Ascending aorta (tissue), 2 donors: ENCODE measurements around the gene UGT1A10. TPM values are rescaled to one million over a fixed set of nuclear protein-coding genes. Genes with fewer than 3 reads are reported as not detected.
"Not testable (repeated sequence)": the region's sequence is repeated elsewhere in the genome, so short reads cannot be mapped to it uniquely, and the experiment has no call there.

Experiments used
- DNase-seq, 2 donors: peaks; one replicate each; pipeline ENCODE4 v3.0.0-alpha.2; 2019; ENCODE audit warnings: low spot score in 2 of 2
- H3K27ac ChIP-seq, 2 donors: fragments of 200-600 bp; sonication (generic); one replicate each; pipeline ENCODE4 v1.5.1; 2016 to 2017; ENCODE audit warnings: mild to moderate bottlenecking in 1 of 2
- H3K27me3 ChIP-seq: fragments of 200-600 bp; sonication (generic); one replicate; pipeline ENCODE4 v1.5.1; 2017
- H3K36me3 ChIP-seq, 2 donors: fragments of 200-600 bp; sonication (generic); one replicate each; pipeline ENCODE4 v1.5.1; 2016
- H3K4me1 ChIP-seq, 2 donors: fragments of 200-600 bp; sonication (generic); one replicate each; pipeline ENCODE4 v1.5.1; 2016 to 2017; ENCODE audit warnings: mild to moderate bottlenecking in 1 of 2
- H3K4me3 ChIP-seq, 2 donors: fragments of 200-600 bp; sonication (generic); one replicate each; pipeline ENCODE4 v1.5.1; 2016 to 2017; ENCODE audit warnings: mild to moderate bottlenecking in 1 of 2
- H3K9me3 ChIP-seq, 2 donors: fragments of 200-600 bp; sonication (generic); one replicate each; pipeline ENCODE4 v1.5.1; 2016
- intact Hi-C: fragments of 100-400 bp; cut with DNase I; formaldehyde crosslinking; loops from one replicate; pipeline ENCODE4 v1.15.1; 2023
- total RNA-seq: library from RNA; depleted of rRNA; stranded (reverse); fragments of >200 nt; gene quantifications from one replicate; pipeline ENCODE4 v1.1.0, GENCODE V29; 2016
- TF ChIP-seq, protein P1 (sequence below), 3 experiments: fragments of 200-600 bp in 2 of 3; fragments of 450-650 bp in 1 of 3; sonication (generic) in 2 of 3; IDR thresholded peaks; one replicate each; pipeline ENCODE4 v1.5.1; 2016 to 2019; ENCODE audit warnings: antibody characterized with exemption in 3 of 3, mild to moderate bottlenecking in 1 of 3, moderate library complexity in 1 of 3

Gene UGT1A10
- not detected for total RNA-seq

DNA sequence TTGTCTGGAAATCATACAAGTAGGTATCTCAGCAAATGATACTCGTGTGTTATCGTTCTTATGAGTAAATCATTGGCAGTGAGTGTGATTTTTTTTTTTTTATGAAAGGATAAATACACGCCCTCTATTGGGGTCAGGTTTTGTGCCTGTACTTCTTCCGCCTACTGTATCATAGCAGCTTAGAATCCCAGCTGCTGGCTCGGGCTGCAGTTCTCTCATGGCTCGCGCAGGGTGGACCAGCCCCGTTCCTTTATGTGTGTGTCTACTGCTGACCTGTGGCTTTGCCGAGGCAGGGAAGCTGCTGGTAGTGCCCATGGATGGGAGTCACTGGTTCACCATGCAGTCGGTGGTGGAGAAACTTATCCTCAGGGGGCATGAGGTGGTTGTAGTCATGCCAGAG lies at the start of gene UGT1A10:
Gene UGT1A10 (plus strand): TSS at position 143 of the 400 bp plus-strand sequence. CDS start 75 bp downstream, at position 218.
- intact Hi-C loops, H3K4me3 ChIP-seq, H3K36me3 ChIP-seq, H3K9me3 ChIP-seq, DNase-seq, H3K4me1 ChIP-seq, H3K27me3 ChIP-seq, H3K27ac ChIP-seq: not testable (repeated sequence)

DNA sequence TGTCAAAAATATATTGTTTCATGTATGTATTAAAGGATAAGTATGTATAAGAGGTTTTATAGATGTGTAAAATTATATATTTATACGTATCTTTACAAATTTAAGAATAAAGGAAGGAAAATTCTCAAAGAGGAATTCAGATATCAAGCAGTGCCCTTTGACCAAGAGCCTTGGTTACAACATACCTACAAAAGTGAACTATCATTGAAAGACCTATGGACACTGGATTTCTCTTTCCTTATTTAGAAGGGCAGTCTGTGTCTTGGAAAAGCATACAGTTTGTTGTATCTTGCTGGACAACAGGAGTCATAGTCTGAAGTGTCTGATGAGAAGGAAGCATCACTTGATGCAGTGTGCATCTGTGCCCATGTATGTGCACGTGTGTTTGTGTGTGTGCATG lies 47.8 kb upstream of the UGT1A10 start:
- Histone ChIP-seq H3K9me3 (no peaks in the 10 kb centered on the region), H3K27ac (no peak overlapping the region), H3K4me1 (no peaks in the 10 kb centered on the region), H3K27me3 (no peaks in the 10 kb centered on the region), H3K36me3 (no peaks in the 10 kb centered on the region), H3K4me3 (no peak overlapping the region)
- intact Hi-C loops, result no loop called here
- no peak for DNase-seq
- TF ChIP-seq, protein P1, sequence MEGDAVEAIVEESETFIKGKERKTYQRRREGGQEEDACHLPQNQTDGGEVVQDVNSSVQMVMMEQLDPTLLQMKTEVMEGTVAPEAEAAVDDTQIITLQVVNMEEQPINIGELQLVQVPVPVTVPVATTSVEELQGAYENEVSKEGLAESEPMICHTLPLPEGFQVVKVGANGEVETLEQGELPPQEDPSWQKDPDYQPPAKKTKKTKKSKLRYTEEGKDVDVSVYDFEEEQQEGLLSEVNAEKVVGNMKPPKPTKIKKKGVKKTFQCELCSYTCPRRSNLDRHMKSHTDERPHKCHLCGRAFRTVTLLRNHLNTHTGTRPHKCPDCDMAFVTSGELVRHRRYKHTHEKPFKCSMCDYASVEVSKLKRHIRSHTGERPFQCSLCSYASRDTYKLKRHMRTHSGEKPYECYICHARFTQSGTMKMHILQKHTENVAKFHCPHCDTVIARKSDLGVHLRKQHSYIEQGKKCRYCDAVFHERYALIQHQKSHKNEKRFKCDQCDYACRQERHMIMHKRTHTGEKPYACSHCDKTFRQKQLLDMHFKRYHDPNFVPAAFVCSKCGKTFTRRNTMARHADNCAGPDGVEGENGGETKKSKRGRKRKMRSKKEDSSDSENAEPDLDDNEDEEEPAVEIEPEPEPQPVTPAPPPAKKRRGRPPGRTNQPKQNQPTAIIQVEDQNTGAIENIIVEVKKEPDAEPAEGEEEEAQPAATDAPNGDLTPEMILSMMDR (IDR thresholded peaks at IDR 0.05), result no peak

DNA sequence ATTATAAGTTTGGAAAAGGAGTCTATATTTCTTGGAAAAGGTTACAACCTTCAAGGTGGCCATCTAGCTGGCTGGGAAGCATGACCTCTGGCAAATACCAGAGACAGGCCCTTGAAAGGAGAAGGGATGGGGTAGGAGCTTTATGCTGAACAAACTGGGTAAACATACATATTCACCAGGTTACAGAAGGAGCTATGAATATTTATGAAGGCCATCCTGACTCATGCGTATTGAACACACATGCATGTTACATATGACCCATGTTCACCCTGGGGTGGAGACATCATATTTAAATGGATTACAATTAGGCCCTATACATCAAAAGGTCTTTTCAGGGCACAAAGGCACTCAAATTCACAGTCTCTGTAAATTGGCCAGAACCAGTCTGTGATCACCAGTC lies 43.5 kb upstream of the UGT1A10 start:
- DNase-seq, intact Hi-C loops, H3K4me1 ChIP-seq, H3K27me3 ChIP-seq, H3K36me3 ChIP-seq, H3K9me3 ChIP-seq, H3K4me3 ChIP-seq, H3K27ac ChIP-seq: not testable (repeated sequence)

DNA sequence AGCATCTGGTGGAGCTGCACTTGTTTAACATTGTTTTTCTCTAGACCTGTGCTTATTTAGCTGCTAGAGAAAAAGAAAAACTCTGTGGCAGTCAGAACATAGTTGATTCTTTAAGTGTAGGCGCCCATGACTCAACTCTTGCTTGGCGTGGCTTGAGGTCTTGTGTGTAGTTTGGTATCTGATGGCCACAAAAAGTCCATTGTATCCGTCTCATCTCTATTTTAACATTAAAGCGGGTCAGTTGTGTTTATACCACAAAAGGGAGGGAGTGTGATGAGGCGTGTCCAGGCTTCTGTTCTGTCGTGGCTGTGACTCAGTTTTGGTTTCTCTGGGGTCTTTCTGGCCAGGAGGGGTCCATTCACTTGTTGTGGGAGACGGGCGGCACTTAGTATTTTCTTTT lies 43.0 kb upstream of the UGT1A10 start:
- no peaks in the 10 kb centered on the region for H3K27me3 ChIP-seq
- H3K4me3 ChIP-seq, result no peak overlapping the region
- H3K36me3 ChIP-seq, result no peaks in the 10 kb centered on the region
- H3K27ac ChIP-seq, result no peak overlapping the region
- DNase-seq, result no peak
- H3K9me3 ChIP-seq, result no peaks in the 10 kb centered on the region
- TF ChIP-seq, protein P1 (IDR thresholded peaks at IDR 0.05), result no peak
- intact Hi-C loops, result no loop called here
- H3K4me1 ChIP-seq, result no peaks in the 10 kb centered on the region

DNA sequence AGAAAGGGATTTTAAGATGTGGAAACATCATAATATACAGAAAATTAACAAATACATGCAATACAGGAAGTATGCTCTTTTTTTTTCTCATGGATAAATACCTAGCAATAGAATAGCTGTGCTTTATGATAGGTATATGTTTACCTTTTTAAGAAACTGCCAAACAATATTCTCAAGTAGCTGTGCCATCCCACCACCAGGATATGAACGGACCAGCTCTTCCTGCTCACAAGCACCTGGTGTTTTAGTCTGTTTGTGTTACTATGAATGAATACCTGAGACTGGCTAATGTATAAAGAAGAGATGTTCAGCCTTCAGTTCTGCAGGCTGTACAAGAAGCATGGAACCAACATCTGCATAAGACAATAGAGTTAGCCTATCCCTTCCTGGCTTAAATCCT lies 38.7 kb upstream of the UGT1A10 start:
- TF ChIP-seq, protein P1 (IDR thresholded peaks at IDR 0.05), result no peak
- intact Hi-C loops, result no loop called here
- Histone ChIP-seq H3K27ac (no peak overlapping the region), H3K4me1 (no peaks in the 10 kb centered on the region), H3K9me3 (no peaks in the 10 kb centered on the region), H3K27me3 (no peaks in the 10 kb centered on the region), H3K36me3 (no peaks in the 10 kb centered on the region), H3K4me3 (no peak overlapping the region)
- no peak for DNase-seq

DNA sequence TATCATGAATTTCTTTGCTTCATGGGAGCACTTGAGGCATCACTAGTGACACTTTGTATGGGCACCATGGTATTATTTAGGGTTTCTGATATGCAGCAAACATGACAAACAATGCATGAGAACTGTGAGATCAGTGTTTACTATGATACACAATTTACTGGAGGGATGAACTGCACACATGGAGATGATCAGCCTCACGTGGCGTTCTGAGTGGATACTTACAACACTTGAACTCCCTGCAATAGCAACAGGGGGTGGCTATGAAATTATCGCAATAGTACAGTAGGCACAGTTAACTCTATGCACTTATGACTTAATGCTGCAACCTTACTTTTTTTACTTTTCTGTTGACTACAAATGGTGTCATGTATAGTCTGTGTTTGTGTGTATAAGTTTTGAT lies 37.3 kb upstream of the UGT1A10 start:
- Histone ChIP-seq H3K4me1 (no peaks in the 10 kb centered on the region), H3K4me3 (no peak overlapping the region), H3K36me3 (no peaks in the 10 kb centered on the region), H3K27me3 (no peaks in the 10 kb centered on the region), H3K9me3 (no peaks in the 10 kb centered on the region), H3K27ac (no peak overlapping the region)
- TF ChIP-seq, protein P1 (IDR thresholded peaks at IDR 0.05), result no peak
- intact Hi-C loops, result no loop called here
- DNase-seq, result no peak

DNA sequence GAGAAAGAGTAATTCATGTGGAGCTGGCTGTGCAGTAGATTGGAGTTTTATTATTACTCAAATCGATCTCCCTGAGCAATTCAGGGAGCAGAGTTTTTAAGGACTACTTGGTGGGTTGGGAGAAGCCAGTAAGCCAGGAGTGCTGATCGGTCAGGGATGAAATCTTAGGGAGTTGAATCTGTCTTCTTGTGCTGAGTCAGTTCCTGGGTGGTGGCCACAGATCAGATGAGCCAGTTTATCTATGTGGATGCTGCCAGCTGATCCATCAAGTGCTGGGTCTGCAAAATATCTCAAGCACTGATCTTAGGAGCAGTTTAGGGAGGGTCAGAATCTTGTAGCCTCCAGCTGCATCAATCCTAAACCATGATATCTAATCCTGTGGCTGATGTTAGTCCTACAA lies 35.9 kb upstream of the UGT1A10 start:
- no peaks in the 10 kb centered on the region for H3K27me3 ChIP-seq
- no peaks in the 10 kb centered on the region for H3K36me3 ChIP-seq
- no peak overlapping the region for H3K4me3 ChIP-seq
- intact Hi-C loops, result no loop called here
- H3K4me1 ChIP-seq, result no peaks in the 10 kb centered on the region
- no peak overlapping the region for H3K27ac ChIP-seq
- TF ChIP-seq, protein P1 (IDR thresholded peaks at IDR 0.05), result no peak
- no peak for DNase-seq
- no peaks in the 10 kb centered on the region for H3K9me3 ChIP-seq
